ENCODE measurements around the gene KAT8.
A peak's percentile ranks its signal among the peaks of the same experiment; 100 is the strongest.
"Not testable (repeated sequence)": the region's sequence is repeated elsewhere in the genome, so short reads cannot be mapped to it uniquely, and the experiment has no call there.

Gene KAT8

DNA sequence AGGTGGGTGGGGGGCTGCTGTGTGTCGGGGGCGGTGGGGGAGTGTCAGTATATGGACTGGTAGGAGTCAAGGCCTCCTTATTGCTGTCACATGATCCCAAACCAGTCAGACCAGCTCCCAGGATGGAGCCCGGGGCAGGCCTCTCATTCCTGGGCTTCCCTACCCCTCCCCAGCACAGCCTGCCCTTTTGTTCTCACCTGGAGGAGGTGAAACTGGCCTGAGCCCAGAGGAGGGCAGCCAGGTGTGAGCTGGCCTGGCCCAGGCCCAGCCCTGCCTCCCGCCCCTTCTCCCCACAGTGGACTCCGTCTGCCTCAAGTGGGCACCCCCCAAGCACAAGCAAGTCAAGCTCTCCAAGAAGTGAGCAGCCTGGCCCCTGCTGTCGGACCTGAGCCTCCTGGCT lies 13.4 kb downstream of the KAT8 start:
- no peaks in the 10 kb centered on the region for H3K9me3 ChIP-seq (ENCODE audit: control insufficient read depth, low read length)
- no peak overlapping the region for H3K4me3 ChIP-seq (ENCODE audit: low read length)
- peaks cover 23% of the 10 kb centered on the region for H3K36me3 ChIP-seq (ENCODE audit: control insufficient read depth, insufficient read depth, low read length)
- peak overlapping the region; percentile 63 for H3K9ac ChIP-seq (ENCODE audit: low read length)
- H3K27me3 ChIP-seq (ENCODE audit: control insufficient read depth, insufficient read depth, low read length), result peaks cover 3% of the 10 kb centered on the region
- H3K4me1 ChIP-seq (ENCODE audit: control insufficient read depth, insufficient read depth, low read length), result peaks cover 75% of the 10 kb centered on the region

DNA sequence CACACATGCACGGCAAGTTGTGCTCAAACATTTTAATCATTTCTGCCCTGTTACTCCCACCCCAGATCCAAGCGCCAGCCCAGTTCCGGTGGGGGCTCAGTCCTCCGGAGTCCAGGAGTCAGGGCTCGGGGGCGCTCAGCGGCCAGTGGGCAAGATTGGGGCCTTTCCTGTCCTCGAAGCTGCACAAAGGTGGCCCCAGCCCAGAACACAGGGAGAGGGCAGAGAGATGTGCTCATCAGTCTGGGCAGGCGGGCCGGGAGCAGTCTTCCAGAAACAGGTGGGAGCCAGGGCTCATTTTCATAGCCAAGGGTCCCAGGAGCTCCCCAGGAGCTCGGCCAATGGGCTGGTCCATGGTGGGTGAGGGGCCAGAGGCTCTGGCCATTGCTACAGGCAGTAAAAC lies 14.0 kb downstream of the KAT8 start:
- H3K36me3 ChIP-seq (ENCODE audit: control insufficient read depth, insufficient read depth, low read length), result peaks cover 23% of the 10 kb centered on the region
- no peak overlapping the region for H3K4me3 ChIP-seq (ENCODE audit: low read length)
- no peaks in the 10 kb centered on the region for H3K9me3 ChIP-seq (ENCODE audit: control insufficient read depth, low read length)
- H3K27me3 ChIP-seq (ENCODE audit: control insufficient read depth, insufficient read depth, low read length), result peaks cover 3% of the 10 kb centered on the region
- H3K4me1 ChIP-seq (ENCODE audit: control insufficient read depth, insufficient read depth, low read length), result peaks cover 79% of the 10 kb centered on the region
- H3K9ac ChIP-seq (ENCODE audit: low read length), result peak overlapping the region; percentile 63

DNA sequence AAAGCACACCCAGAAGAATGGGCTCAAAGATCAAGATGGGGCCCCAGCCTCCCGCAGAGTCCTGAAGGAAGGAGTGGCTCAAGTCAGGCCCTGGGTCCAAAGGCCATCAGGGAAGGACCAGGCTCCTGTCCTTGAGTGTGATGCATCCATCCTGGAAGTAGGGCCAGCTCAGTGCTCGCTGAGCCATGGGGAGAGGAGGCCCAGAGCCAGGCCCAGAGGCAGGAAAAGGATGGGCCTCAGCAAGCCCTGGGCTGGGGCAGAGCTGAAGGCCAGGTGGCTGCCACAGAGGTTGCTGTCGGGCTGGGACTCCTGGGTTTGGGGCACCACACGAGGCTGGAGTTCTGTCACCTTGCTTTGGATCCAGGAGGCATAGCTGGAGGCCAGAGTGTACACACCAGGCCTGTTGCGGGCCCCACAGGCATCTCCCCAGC lies 14.4 kb downstream of the KAT8 start:
- Histone ChIP-seq H3K36me3 (ENCODE audit: control insufficient read depth, insufficient read depth, low read length) (peaks cover 23% of the 10 kb centered on the region), H3K4me3 (ENCODE audit: low read length) (no peak overlapping the region), H3K9ac (ENCODE audit: low read length) (peak overlapping the region; percentile 63), H3K4me1 (ENCODE audit: control insufficient read depth, insufficient read depth, low read length) (peaks cover 78% of the 10 kb centered on the region), H3K9me3 (ENCODE audit: control insufficient read depth, low read length) (no peaks in the 10 kb centered on the region), H3K27me3 (ENCODE audit: control insufficient read depth, insufficient read depth, low read length) (peaks cover 3% of the 10 kb centered on the region)

DNA sequence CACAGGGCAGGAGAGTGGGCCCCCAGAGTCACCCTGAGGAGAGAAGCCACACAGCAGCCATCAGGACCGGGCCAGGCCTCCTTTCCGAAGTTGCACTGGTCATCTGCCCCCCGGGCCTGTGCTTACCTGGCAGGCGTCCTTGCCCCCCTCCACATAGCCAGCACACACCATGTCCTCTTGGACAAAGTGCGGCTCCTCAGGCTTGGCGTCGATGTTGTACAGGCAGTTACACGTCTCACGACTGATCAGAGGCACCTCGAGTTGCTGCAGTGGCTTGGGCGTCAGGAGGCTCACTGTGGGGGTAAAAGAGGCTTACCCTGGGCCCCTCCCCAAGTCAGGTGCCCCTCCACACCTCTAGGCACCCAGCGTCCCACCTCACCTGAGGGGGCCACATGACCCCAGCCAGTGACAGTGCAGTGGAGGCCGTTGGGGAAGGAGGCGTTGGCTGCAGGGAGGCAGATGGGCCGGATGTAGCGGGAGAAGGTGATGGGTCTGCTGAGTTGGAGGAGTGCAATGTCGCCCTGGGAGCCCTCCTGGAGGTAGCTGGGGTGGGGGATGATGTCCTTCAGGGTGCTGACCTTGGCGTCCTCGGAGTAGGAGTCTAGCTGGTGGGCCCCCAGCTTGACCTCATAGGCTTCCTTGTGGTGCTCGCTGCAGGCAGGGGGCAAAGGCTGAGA lies 15.0 kb downstream of the KAT8 start:
- no peak overlapping the region for H3K4me3 ChIP-seq (ENCODE audit: low read length)
- no peaks in the 10 kb centered on the region for H3K9me3 ChIP-seq (ENCODE audit: control insufficient read depth, low read length)
- peaks cover 17% of the 10 kb centered on the region for H3K36me3 ChIP-seq (ENCODE audit: control insufficient read depth, insufficient read depth, low read length)
- H3K9ac ChIP-seq (ENCODE audit: low read length), result peak overlapping the region; percentile 63
- peaks cover 72% of the 10 kb centered on the region for H3K4me1 ChIP-seq (ENCODE audit: control insufficient read depth, insufficient read depth, low read length)
- H3K27me3 ChIP-seq (ENCODE audit: control insufficient read depth, insufficient read depth, low read length), result peaks cover 3% of the 10 kb centered on the region

DNA sequence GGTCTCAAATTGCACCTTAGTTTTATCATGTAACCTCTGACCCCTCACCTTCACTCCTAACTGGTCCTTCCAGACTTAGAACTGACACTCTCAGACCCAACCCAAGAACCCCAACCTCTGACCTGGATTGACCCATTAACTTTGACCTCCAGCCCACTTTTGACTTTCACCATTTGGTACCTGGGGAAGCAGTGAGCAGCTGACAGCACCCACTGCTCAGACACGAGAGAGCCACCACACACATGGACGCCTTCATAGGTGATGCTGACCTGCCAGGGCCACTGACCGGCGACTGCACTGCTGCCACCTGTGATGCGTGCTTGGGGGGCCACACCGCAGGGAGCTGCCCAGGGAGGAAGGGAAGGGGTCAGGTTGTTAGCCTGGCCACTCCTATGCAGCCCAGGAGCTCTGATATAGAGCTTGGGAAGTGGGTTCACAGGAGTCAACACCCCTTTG lies 15.6 kb downstream of the KAT8 start:
- peaks cover 67% of the 10 kb centered on the region for H3K4me1 ChIP-seq (ENCODE audit: control insufficient read depth, insufficient read depth, low read length)

DNA sequence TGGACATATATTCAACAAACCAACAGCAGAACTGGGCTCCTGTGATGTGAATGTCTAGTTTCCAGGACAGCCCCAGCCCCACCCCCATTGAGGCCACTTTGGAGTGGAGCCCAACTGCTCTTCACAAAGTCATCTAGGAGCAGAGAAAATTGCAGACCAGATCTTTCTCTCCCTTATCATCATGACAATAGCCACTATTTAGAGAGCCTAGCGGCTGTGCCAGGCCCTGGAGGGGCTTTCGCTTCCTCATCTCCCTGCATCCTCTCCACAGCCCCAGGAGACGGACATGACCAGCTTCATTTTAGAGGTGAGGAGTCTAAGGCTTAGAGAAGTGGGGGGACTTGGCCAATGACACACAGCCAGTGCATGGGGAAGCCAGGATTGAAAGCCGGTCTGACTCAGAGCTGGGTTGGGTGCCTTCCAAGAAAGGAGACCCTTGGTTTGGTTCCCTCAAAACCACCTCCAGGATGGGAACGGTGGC lies 16.7 kb downstream of the KAT8 start:
- peaks cover 15% of the 10 kb centered on the region for H3K36me3 ChIP-seq (ENCODE audit: control insufficient read depth, insufficient read depth, low read length)
- peaks cover 3% of the 10 kb centered on the region for H3K27me3 ChIP-seq (ENCODE audit: control insufficient read depth, insufficient read depth, low read length)
- H3K4me1 ChIP-seq (ENCODE audit: control insufficient read depth, insufficient read depth, low read length), result peaks cover 67% of the 10 kb centered on the region
- no peaks in the 10 kb centered on the region for H3K9me3 ChIP-seq (ENCODE audit: control insufficient read depth, low read length)
- H3K9ac ChIP-seq (ENCODE audit: low read length), result peak overlapping the region; percentile 100
- peak overlapping the region; percentile 78 for H3K4me3 ChIP-seq (ENCODE audit: low read length)

More for the DNA sequence above, 15.6 kb downstream of the KAT8 start:
- Histone ChIP-seq H3K27me3 (ENCODE audit: control insufficient read depth, insufficient read depth, low read length) (peaks cover 3% of the 10 kb centered on the region), H3K36me3 (ENCODE audit: control insufficient read depth, insufficient read depth, low read length) (peaks cover 15% of the 10 kb centered on the region), H3K9me3 (ENCODE audit: control insufficient read depth, low read length) (no peaks in the 10 kb centered on the region), H3K4me3 (ENCODE audit: low read length) (peak overlapping the region; percentile 78), H3K9ac (ENCODE audit: low read length) (peak overlapping the region; percentile 100)

DNA sequence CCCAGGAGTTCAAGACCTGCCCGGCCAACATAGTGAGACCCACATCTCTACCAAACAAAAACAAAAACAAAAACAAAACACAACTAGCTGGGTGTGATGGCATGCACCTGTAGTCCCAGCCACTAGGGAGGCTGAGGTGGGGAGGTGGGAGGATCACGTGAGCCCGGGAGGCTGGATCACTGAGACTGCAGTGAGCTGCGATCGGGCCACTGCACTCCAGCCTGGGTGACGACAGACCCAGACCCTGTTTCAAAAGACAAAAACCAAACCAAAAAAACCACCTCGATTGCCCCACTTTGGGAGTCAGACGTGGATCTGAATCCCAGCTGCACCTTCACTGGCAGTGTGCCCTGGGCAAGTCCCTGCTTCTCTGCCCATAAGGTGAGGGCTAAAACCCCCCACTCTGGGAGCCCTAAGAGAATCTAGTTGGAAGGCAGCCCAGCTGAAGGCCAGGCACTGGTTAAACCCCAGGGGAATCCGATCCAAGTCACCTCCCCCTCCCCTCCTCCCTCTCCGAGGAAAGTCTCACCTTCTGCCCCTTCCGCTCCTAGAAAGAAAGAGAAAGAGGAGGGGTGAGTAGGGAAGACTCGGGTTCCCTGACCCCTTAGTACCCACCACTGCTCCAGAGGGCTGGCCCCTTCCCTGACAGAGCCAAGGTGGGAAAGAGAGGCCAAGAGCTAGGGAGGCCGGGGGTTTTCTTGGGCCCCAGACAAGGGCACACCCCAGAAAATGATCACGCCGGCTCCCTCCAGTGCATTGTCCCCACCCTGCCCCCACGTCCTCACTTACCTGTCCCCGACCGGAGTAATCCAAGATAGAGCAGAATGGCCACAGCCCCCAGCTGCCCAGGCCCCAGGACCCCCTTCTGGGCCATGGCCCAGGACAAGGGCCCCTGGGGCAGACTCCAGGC lies 17.4 kb downstream of the KAT8 start:
- H3K9ac ChIP-seq (ENCODE audit: low read length), result peak overlapping the region; percentile 100
- peaks cover 15% of the 10 kb centered on the region for H3K36me3 ChIP-seq (ENCODE audit: control insufficient read depth, insufficient read depth, low read length)
- H3K9me3 ChIP-seq (ENCODE audit: control insufficient read depth, low read length), result no peaks in the 10 kb centered on the region
- peak overlapping the region; percentile 78 for H3K4me3 ChIP-seq (ENCODE audit: low read length)
- H3K4me1 ChIP-seq (ENCODE audit: control insufficient read depth, insufficient read depth, low read length), result peaks cover 64% of the 10 kb centered on the region
- H3K27me3 ChIP-seq (ENCODE audit: control insufficient read depth, insufficient read depth, low read length), result peaks cover 3% of the 10 kb centered on the region

DNA sequence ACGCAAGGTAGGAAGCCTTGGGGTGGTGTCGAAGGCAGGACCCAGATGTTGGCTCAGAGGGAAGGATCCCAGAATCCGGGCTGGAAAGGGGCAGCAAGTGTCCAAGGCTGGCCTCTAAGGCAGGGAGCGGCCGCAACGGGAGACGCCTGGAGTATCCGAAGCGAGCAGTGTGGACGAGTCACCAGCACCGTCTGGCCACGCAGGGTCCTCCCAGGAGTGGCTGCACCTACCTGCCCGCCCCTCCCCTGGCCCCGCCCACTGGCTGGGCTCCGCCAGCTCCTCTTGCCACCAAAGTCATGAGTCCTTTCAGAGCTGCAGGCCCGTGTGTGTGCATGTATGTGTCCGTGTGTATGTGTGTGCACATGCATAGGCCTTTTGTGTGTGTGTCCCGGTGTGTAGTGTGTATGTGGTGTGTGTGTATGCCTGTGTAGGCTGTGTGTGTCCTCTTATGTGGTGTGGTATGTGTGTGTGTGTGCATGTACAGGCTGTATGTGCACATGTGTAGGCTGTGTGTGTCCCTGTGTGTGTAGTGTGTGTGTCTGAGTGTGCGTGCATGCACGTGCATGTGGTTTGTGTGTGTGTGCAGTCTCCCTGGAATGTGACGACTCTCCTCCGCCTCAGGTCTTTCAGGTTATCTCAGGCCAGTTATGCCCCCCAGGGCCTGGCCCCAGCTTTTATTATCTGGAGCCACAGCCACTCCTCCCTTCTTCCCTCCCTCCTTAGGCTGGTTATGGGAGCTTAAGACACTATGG lies 18.2 kb downstream of the KAT8 start, which contains the start of gene PRSS8:
Gene PRSS8 (minus strand): TSS at position 193 of the 752 bp plus-strand sequence. CDS start 229 bp downstream, outside the sequence.
- Histone ChIP-seq H3K9me3 (ENCODE audit: control insufficient read depth, low read length) (no peaks in the 10 kb centered on the region), H3K4me3 (ENCODE audit: low read length) (peak within 1 kb of the TSS; percentile 78), H3K9ac (ENCODE audit: low read length) (peak within 1 kb of the TSS; percentile 100), H3K36me3 (ENCODE audit: control insufficient read depth, insufficient read depth, low read length) (peaks cover 15% of the 10 kb centered on the region), H3K4me1 (ENCODE audit: control insufficient read depth, insufficient read depth, low read length) (peaks cover 64% of the 10 kb centered on the region), H3K27me3 (ENCODE audit: control insufficient read depth, insufficient read depth, low read length) (peaks cover 3% of the 10 kb centered on the region)

DNA sequence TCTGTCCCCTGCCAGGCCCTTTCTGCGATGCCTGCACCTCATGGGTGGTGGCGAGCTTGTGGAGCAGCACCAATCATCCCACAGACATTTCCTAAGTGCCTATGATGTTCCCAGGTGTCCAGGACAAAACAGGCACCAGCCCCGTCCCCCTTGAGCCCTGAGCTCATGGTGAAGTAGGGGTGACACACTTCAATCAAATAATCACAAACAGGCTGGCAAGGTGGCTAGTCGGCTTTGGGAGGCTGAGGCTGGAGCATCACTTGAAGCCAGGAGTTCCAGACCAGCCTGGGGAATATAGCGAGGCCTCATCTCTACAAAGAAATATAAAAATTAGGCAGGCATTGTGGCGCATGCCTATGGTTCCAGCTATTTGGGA lies 18.8 kb downstream of the KAT8 start:
- Histone ChIP-seq H3K9ac (ENCODE audit: low read length) (no peak overlapping the region), H3K36me3 (ENCODE audit: control insufficient read depth, insufficient read depth, low read length) (peaks cover 15% of the 10 kb centered on the region), H3K27me3 (ENCODE audit: control insufficient read depth, insufficient read depth, low read length) (peaks cover 3% of the 10 kb centered on the region), H3K4me1 (ENCODE audit: control insufficient read depth, insufficient read depth, low read length) (peaks cover 63% of the 10 kb centered on the region), H3K4me3 (ENCODE audit: low read length) (no peak overlapping the region), H3K9me3 (ENCODE audit: control insufficient read depth, low read length) (no peaks in the 10 kb centered on the region)

DNA sequence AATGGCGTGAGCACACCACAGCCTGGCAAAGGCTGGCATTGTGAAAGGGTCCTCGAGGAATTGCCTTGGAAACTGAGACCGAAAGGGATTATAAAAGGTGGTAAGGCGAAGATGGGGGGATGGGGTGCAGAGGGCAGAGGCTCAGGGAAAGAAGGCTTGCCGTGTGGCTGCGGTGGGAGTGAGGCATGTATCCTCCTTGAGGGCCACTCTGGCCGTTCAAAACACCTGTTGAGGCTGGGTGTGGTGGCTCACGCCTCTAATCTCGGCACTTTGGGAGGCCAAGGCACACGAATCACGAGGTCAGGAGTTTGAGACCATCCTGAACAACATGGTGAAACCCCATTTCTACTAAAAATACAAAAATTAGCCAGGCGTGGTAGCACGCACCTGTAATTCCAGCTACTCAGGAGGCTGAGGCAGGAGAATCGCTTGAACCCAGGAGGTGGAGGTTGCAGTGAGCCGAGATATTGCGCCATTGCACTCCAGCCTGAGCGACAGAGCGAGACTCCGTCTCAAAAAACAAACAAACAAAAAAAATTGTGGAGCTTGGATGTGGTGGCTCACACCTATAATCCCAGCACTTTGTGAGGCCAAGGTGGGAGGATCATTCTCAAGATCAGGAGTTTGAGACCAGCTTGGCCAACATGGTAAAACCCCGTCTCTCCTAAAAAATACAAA lies 19.5 kb downstream of the KAT8 start:
- not testable (repeated sequence) for H3K27me3 ChIP-seq (ENCODE audit: control insufficient read depth, insufficient read depth, low read length); H3K4me3 ChIP-seq (ENCODE audit: low read length); H3K9me3 ChIP-seq (ENCODE audit: control insufficient read depth, low read length); H3K9ac ChIP-seq (ENCODE audit: low read length)
- H3K4me1 ChIP-seq (ENCODE audit: control insufficient read depth, insufficient read depth, low read length), result peaks cover 63% of the 10 kb centered on the region
- H3K36me3 ChIP-seq (ENCODE audit: control insufficient read depth, insufficient read depth, low read length), result peaks cover 14% of the 10 kb centered on the region
